ENCODE results near the gene CDK9.
"Not testable (repeated sequence)": the region's sequence is repeated elsewhere in the genome, so short reads cannot be mapped to it uniquely, and the experiment has no call there.

Gene CDK9

DNA sequence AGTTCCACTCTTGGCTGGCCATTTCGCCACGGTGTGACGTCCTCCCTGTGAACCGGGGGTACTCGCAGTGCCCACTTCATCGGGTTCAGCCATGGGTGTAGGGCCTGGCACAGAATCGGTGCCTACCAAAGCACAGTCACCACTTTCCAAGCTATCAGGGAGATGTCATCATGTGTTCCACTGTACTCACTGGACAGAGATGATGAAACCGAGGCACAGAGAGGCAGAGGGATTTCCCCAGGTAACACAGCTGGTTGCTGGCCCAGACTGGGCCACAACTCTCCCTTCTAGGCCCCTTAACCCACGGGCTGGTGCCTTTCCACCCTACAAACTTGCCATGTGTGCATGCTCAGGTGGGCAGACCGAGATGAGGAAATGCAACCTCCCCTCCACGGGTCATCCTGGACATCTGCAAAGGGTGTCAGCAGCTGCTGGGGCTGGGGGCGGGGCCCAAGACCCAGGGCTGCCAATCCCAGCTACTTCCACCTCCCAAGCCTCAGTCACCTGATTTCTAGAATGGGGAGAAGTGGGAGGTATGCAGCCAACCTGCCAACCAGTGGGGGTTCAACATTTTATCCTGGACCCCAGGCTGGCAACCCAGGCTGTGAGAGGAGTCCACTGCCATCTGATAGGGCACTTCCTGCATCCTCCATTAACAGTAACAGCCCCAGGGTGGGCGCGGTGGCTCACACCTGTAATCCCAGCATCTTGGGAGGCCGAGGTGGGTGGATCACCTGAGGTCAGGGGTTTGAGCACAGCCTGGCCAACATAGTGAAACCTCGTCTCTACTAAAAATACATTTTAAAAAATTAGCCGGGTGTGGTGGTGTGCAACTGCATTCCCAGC, 6.5 kb upstream of the CDK9 start:
- ATAC-seq (ENCODE audit: low read depth) (no peak), DNase-seq (ENCODE audit: low spot score) (no peak)
- no peaks in the 10 kb centered on the region for H3K4me1 ChIP-seq (ENCODE audit: insufficient read depth, poor library complexity, severe bottlenecking)
- H3K9me3 ChIP-seq (ENCODE audit: severe bottlenecking): no peaks in the 10 kb centered on the region
- H3K27ac ChIP-seq (ENCODE audit: poor library complexity, severe bottlenecking): no peak overlapping the region
- TF ChIP-seq, protein P1, sequence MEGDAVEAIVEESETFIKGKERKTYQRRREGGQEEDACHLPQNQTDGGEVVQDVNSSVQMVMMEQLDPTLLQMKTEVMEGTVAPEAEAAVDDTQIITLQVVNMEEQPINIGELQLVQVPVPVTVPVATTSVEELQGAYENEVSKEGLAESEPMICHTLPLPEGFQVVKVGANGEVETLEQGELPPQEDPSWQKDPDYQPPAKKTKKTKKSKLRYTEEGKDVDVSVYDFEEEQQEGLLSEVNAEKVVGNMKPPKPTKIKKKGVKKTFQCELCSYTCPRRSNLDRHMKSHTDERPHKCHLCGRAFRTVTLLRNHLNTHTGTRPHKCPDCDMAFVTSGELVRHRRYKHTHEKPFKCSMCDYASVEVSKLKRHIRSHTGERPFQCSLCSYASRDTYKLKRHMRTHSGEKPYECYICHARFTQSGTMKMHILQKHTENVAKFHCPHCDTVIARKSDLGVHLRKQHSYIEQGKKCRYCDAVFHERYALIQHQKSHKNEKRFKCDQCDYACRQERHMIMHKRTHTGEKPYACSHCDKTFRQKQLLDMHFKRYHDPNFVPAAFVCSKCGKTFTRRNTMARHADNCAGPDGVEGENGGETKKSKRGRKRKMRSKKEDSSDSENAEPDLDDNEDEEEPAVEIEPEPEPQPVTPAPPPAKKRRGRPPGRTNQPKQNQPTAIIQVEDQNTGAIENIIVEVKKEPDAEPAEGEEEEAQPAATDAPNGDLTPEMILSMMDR (IDR thresholded peaks at IDR 0.05; ENCODE audit: poor library complexity, severe bottlenecking): no peak
- no peaks in the 10 kb centered on the region for H3K27me3 ChIP-seq (ENCODE audit: insufficient read depth, poor library complexity, severe bottlenecking)
- no peaks in the 10 kb centered on the region for H3K36me3 ChIP-seq (ENCODE audit: low read depth)
- H3K4me3 ChIP-seq (ENCODE audit: severe bottlenecking): no peak overlapping the region

DNA sequence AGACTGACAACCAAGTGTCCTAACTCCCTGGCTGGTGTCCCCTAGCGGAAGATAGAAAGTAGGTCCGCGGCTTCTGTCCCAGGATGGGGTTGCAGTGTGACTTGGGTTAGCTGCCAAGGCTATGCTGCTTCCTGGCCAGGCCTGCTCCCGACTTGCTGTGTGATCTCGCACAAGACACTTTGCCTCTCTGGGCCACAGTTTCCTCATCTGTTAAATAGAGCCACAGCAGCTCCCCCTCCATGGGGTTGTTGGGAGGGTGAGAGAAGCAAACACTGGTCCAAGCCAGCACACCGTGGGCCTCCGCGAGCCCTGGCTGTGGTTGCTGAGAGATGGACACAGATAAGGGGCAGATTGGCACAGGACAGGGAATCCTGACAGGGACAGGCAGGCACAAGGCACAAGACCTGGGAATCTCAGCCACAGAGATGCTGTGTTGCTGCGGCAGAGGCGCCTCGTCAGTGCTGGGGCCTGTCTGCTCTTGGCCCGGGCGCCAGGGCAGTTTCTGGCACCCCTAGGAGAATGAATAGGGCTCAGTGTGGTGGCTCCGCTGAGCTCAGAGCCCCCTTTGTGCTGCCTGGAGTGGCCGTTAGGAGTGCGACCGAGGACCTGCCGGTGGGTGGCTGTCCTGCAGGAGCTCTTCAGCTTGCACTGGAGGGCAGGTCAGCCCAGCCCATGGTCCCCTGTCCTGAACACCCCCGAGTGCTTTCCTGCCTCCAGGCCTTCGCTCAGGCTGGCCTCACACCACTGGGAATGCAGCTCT, 5.5 kb upstream of the CDK9 start:
- Histone ChIP-seq H3K4me1 (ENCODE audit: insufficient read depth, poor library complexity, severe bottlenecking) (no peaks in the 10 kb centered on the region), H3K27me3 (ENCODE audit: insufficient read depth, poor library complexity, severe bottlenecking) (no peaks in the 10 kb centered on the region), H3K36me3 (ENCODE audit: low read depth) (no peaks in the 10 kb centered on the region), H3K9me3 (ENCODE audit: severe bottlenecking) (no peaks in the 10 kb centered on the region), H3K27ac (ENCODE audit: poor library complexity, severe bottlenecking) (no peak overlapping the region), H3K4me3 (ENCODE audit: severe bottlenecking) (no peak overlapping the region)
- ATAC-seq (ENCODE audit: low read depth) (no peak), DNase-seq (ENCODE audit: low spot score) (no peak)
- TF ChIP-seq, protein P1 (IDR thresholded peaks at IDR 0.05; ENCODE audit: poor library complexity, severe bottlenecking): no peak

DNA sequence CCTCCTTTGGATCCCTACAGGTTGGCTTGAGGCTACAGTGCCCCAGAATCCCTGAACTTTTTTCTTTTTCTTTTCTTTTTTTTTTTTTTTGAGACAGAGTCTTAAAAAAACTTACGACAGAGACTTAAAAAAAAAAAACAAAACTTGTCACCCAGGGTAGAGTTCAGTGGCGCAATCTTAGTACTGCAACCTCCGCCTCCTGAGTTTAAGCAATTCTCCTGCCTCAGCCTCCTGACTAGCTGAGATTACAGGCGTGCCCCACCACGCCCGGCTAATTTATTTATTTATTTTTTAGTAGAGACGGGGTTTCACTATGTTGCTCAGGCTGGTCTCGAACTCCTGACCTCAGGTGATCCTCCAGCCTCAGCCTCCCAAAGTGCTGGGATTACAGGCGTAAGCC, 4.9 kb upstream of the CDK9 start:
- DNase-seq (ENCODE audit: low spot score); H3K36me3 ChIP-seq (ENCODE audit: low read depth); H3K27me3 ChIP-seq (ENCODE audit: insufficient read depth, poor library complexity, severe bottlenecking); ATAC-seq (ENCODE audit: low read depth); H3K4me1 ChIP-seq (ENCODE audit: insufficient read depth, poor library complexity, severe bottlenecking); H3K9me3 ChIP-seq (ENCODE audit: severe bottlenecking); H3K4me3 ChIP-seq (ENCODE audit: severe bottlenecking); H3K27ac ChIP-seq (ENCODE audit: poor library complexity, severe bottlenecking): not testable (repeated sequence)

DNA sequence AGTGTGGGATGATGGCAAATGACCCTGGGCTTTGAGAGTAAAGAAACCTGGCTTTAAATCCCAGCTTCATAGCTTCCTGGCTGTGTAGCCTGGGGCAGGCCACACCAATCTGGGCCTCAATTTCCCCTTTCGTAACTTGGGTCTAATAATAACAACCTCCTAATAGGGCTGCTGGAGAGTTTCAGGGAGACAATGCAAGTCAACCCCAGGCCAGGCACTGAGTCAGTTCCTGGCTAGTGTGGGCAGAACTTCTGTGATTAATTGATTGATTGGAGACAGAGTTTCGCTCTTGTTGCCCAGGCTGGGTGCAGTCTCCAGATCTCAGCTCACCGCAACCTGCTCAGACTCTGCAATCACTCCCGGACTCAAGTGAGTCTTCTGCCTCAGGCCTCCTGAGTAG, 4.0 kb upstream of the CDK9 start:
- ATAC-seq (ENCODE audit: low read depth) (no peak), DNase-seq (ENCODE audit: low spot score) (no peak)
- no peaks in the 10 kb centered on the region for H3K9me3 ChIP-seq (ENCODE audit: severe bottlenecking)
- peaks cover 3% of the 10 kb centered on the region for H3K36me3 ChIP-seq (ENCODE audit: low read depth)
- H3K4me1 ChIP-seq (ENCODE audit: insufficient read depth, poor library complexity, severe bottlenecking): peaks cover under 1% of the 10 kb centered on the region
- no peak overlapping the region for H3K27ac ChIP-seq (ENCODE audit: poor library complexity, severe bottlenecking)
- TF ChIP-seq, protein P1 (IDR thresholded peaks at IDR 0.05; ENCODE audit: poor library complexity, severe bottlenecking): no peak
- no peak overlapping the region for H3K4me3 ChIP-seq (ENCODE audit: severe bottlenecking)
- no peaks in the 10 kb centered on the region for H3K27me3 ChIP-seq (ENCODE audit: insufficient read depth, poor library complexity, severe bottlenecking)

DNA sequence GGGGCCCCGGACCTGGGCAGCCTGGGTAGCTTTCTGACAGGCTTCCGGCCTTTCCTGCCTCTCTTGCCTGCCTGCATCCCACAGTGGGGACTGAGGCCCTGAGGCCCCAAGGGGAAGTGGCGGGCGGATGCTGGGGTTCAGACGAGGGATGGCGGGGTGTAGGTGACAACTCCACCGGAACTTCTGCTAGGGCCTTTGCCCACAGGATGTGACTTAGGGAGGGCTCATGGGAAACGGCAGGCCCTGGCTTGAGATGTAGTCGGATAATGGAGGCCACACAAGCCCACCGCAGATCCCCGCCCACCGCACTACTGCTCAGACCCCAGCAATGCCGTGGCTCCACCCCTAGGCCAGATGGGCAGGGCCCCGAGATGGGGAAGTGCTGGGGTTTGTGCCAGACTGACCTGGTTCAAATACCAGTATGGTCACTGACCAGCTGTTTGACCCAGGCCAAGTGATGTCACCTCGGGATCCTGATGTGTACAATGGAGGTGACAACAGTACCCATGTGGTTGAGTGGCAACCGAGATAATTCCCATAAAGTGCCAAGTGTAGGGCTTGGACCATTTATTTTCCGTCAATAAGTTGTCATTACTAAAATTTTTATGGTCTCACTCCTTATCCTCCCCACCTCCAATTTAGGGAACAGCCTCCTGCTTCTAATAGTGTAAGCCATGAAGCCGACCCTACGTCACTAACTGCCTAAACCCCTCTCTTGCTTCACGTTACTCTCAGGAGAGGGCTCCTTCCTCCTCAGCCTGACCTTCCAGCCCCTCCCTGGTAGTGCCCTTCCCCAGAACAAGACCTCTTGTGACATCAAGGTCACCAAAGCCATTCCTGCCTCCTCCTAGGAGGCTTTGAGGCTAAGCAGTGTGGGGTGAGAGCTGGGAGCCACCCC, 2.5 kb upstream of the CDK9 start:
- no peak overlapping the region for H3K4me3 ChIP-seq (ENCODE audit: severe bottlenecking)

More for the DNA sequence above, 2.5 kb upstream of the CDK9 start:
- no peak for ATAC-seq (ENCODE audit: low read depth)
- Histone ChIP-seq H3K9me3 (ENCODE audit: severe bottlenecking) (no peaks in the 10 kb centered on the region), H3K27me3 (ENCODE audit: insufficient read depth, poor library complexity, severe bottlenecking) (no peaks in the 10 kb centered on the region), H3K36me3 (ENCODE audit: low read depth) (peaks cover 19% of the 10 kb centered on the region), H3K4me1 (ENCODE audit: insufficient read depth, poor library complexity, severe bottlenecking) (peaks cover 6% of the 10 kb centered on the region), H3K27ac (ENCODE audit: poor library complexity, severe bottlenecking) (no peak overlapping the region)
- DNase-seq (ENCODE audit: low spot score): no peak
- TF ChIP-seq, protein P1 (IDR thresholded peaks at IDR 0.05; ENCODE audit: poor library complexity, severe bottlenecking): no peak
